Naive thymus-derived CD4-positive, alpha-beta T cell (primary cell): Measurements from ENCODE around the gene CDC14B. TPM values are rescaled to one million over a fixed set of nuclear protein-coding genes. Genes with fewer than 3 reads are reported as not detected.

Experiments used
- ATAC-seq: fragments of 150-1000 bp; cut with Tn5 transposase; 2 replicates; pipeline ENCODE4 v1.10.0; 2021; ENCODE audit warnings: mild to moderate bottlenecking, moderate library complexity
- CTCF ChIA-PET: fragments of 350-600 bp; sonication (Branson Sonifier 250); formaldehyde crosslinking; loops from one replicate; lab custom pipeline; 2021; ENCODE audit warnings: antibody characterized with exemption; lab: Charles Lee
- POLR2A ChIA-PET: fragments of 350-600 bp; sonication (Branson Sonifier 250); formaldehyde crosslinking; loops from one replicate; lab custom pipeline; 2021; ENCODE audit warnings: antibody characterized with exemption, inconsistent platforms; lab: Charles Lee
- DNase-seq, 9 donors: peaks; one replicate each; pipeline versions ENCODE4 v3.0.0 to v3.0.0-alpha.2; 2020 to 2022; ENCODE audit warnings: mixed read lengths in 1 of 9
- H3K27ac ChIP-seq: one replicate; pipeline ENCODE4 v1.7.0; 2013; ENCODE audit warnings: mild to moderate bottlenecking, low read depth, low read length, moderate library complexity
- H3K27me3 ChIP-seq, 2 donors: one replicate each; pipeline ENCODE4 v1.7.0; 2013; ENCODE audit warnings: low read length in 2 of 2, mild to moderate bottlenecking in 2 of 2, moderate library complexity in 2 of 2; ENCODE audit not compliant: control insufficient read depth in 2 of 2, insufficient read depth in 2 of 2
- H3K36me3 ChIP-seq, 3 experiments: 1 replicate in 2 of 3; 2 replicates in 1 of 3; pipeline ENCODE4 v1.7.0; 2013; ENCODE audit warnings: low read length in 3 of 3, mild to moderate bottlenecking in 3 of 3, moderate library complexity in 1 of 3; ENCODE audit not compliant: insufficient read depth in 3 of 3, control insufficient read depth in 2 of 3
- H3K4me1 ChIP-seq, 2 donors: one replicate each; pipeline ENCODE4 v1.7.0; 2013; ENCODE audit warnings: low read length in 2 of 2, mild to moderate bottlenecking in 2 of 2, moderate library complexity in 1 of 2; ENCODE audit not compliant: control insufficient read depth in 2 of 2, insufficient read depth in 2 of 2
- H3K4me3 ChIP-seq: 2 replicates; pipeline ENCODE4 v1.7.0; 2013; ENCODE audit warnings: mild to moderate bottlenecking, low read length
- H3K9me3 ChIP-seq, 3 experiments: 1 replicate in 2 of 3; 2 replicates in 1 of 3; pipeline ENCODE4 v1.7.0; 2013; ENCODE audit warnings: low read length in 3 of 3; ENCODE audit not compliant: control insufficient read depth in 2 of 3
- H3K27ac Mint-ChIP-seq, 9 donors: one replicate each; pipeline ENCODE4 v1.8.0; 2020 to 2022; ENCODE audit warnings: mixed read lengths in 9 of 9, mild to moderate bottlenecking in 8 of 9, moderate library complexity in 5 of 9, inconsistent platforms in 2 of 9
- H3K27me3 Mint-ChIP-seq, 5 donors: one replicate each; pipeline ENCODE4 v1.8.0; 2021 to 2022; ENCODE audit warnings: mixed read lengths in 5 of 5, mild to moderate bottlenecking in 1 of 5
- H3K36me3 Mint-ChIP-seq, 5 donors: one replicate each; pipeline ENCODE4 v1.8.0; 2020 to 2022; ENCODE audit warnings: mixed read lengths in 5 of 5, mild to moderate bottlenecking in 3 of 5, inconsistent platforms in 1 of 5
- H3K4me1 Mint-ChIP-seq, 7 donors: one replicate each; pipeline ENCODE4 v1.8.0; 2020 to 2022; ENCODE audit warnings: mixed read lengths in 7 of 7, mild to moderate bottlenecking in 3 of 7, inconsistent platforms in 1 of 7
- H3K4me3 Mint-ChIP-seq, 10 donors: one replicate each; pipeline ENCODE4 v1.8.0; 2020 to 2022; ENCODE audit warnings: mild to moderate bottlenecking in 10 of 10, mixed read lengths in 10 of 10, moderate library complexity in 6 of 10, inconsistent platforms in 2 of 10
- H3K9me3 Mint-ChIP-seq, 11 donors: one replicate each; pipeline ENCODE4 v1.8.0; 2020 to 2022; ENCODE audit warnings: mixed read lengths in 11 of 11, mild to moderate bottlenecking in 4 of 11, inconsistent platforms in 1 of 11, moderate library complexity in 1 of 11
- intact Hi-C, 2 donors: fragments of 100-400 bp; cut with micrococcal nuclease; formaldehyde crosslinking; loops; one replicate each; pipeline ENCODE4 v1.15.1; 2023
- polyA plus RNA-seq, 2 donors: library from polyadenylated mRNA; unstranded; fragments of 300-500 nt; fragmentation: Illumina TruSeq; gene quantifications; one replicate each; pipeline ENCODE4 v1.2.3, GENCODE V29; 2021
- total RNA-seq, 6 experiments: library from RNA in 5 of 6; stranded (reverse) in 5 of 6; gene quantifications; 1 replicate in 5 of 6; 2 replicates in 1 of 6; pipeline ENCODE4 v1.2.3 and lab custom pipeline; 2021 to 2026

The CDC14B gene
- total and polyA plus RNA-seq, 7 experiments from 2014 or later: 0.41 to 16.5 (median 9.4) TPM

DNA sequence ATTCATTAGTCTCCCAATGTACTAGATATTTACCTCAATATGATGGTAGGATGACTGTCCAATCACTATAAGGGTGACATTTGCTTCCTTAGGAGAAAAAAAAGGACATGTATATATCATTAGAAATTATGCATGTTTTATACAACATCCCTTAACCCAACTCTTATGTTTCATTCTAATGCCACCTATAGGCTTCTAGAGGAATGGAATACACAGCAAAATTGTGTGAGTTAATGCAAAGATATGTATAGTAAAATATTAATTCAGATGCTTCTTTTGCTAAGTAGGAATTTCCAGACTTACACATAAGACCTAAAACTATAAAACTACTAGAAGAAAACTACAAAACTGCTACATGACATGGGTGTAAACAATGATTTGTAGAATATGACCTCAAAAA, 32.0 kb upstream of the CDC14B start:
- peaks cover 0 to 7% (median 0%) of the 10 kb centered on the region in 3 experiments for H3K36me3 ChIP-seq
- Mint-ChIP-seq H3K4me3 (no peak overlapping the region), H3K9me3 (no peaks in the 10 kb centered on the region), H3K4me1 (peaks cover 0 to 29% (median 19%) of the 10 kb centered on the region in 7 donors), H3K36me3 (peaks cover 0 to 20% (median 6%) of the 10 kb centered on the region in 5 donors), H3K27me3 (peaks cover 0 to 6% (median 0%) of the 10 kb centered on the region in 5 donors), H3K27ac (peak overlapping the region in 6 of 9 donors; percentile 30 to 98 (median 87))
- peaks cover 0 to 14% of the 10 kb centered on the region in 2 donors for H3K4me1 ChIP-seq
- H3K27ac ChIP-seq: no peak overlapping the region
- ATAC-seq (no peak), DNase-seq (peak in 4 of 9 donors; percentile 11 to 20 (median 16))
- no peaks in the 10 kb centered on the region for H3K27me3 ChIP-seq
- CTCF ChIA-PET: no interaction called here
- intact Hi-C loops: loop anchor here (1.0 to 10.0 kb wide), 9 partner anchors 84 to 1603 kb away; partner anchors contain the start of genes TBC1D2 (in 1 of the 2) and ZNF510 (in 1 of the 2)
- no peaks in the 10 kb centered on the region for H3K9me3 ChIP-seq
- POLR2A ChIA-PET: no interaction called here
- H3K4me3 ChIP-seq: no peak overlapping the region

DNA sequence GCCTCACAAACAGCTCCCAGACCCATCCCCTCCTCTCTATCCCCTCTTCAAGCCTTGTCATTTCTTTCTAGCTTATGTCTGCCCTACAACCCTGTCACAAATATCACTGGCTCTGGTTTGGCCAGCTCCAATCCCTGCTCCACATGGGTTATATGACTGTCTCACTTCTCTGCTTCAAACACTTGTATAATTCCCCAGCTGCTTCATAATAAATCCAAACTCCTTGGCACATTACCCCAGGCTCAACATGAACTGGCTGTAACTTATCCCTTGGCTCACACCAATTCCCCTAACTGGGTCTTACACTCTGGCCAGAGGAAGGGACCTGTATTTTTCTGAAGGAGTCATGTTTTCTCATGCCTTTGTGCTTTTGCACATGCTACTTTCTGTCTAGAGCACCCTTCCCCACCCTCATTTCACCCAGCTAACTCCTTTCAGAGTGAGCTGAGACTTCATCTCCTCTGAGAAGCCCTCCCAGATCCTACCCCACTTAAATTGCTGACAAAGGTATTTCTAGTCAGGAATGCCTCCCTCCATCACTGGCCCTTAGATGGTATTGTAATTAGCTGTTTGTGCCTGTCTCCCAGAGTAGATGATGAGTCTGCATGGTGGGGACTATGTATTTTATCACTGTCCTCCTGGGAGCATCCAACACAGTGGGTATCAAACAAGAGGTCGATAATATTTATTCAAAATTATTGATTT, 30.1 kb upstream of the CDC14B start:
- peaks cover 0 to 10% (median 0%) of the 10 kb centered on the region in 3 experiments for H3K36me3 ChIP-seq
- H3K4me1 Mint-ChIP-seq: peaks cover 0 to 16% (median 8%) of the 10 kb centered on the region in 7 donors
- no peaks in the 10 kb centered on the region for H3K27me3 Mint-ChIP-seq
- no peak for DNase-seq
- H3K27ac ChIP-seq: no peak overlapping the region
- intact Hi-C loops: loop anchor here (2.0 to 10.0 kb wide), 7 partner anchors 82 to 1605 kb away; partner anchors contain the start of genes TBC1D2 (in 1 of the 2) and ZNF510 (in 1 of the 2)
- no peaks in the 10 kb centered on the region for H3K9me3 ChIP-seq
- no peak overlapping the region for H3K27ac Mint-ChIP-seq
- H3K27me3 ChIP-seq: no peaks in the 10 kb centered on the region
- H3K4me1 ChIP-seq: peaks cover 0 to 6% of the 10 kb centered on the region in 2 donors
- ATAC-seq: no peak
- ChIA-PET POLR2A (no interaction called here), CTCF (interaction anchor here (0.7 to 1.0 kb wide), 2 partner anchors 172 to 250 kb away, joined by 3 to 8 read pairs; no protein-coding TSS in a partner anchor)
- peaks cover 0 to 35% (median 13%) of the 10 kb centered on the region in 5 donors for H3K36me3 Mint-ChIP-seq
- H3K4me3 ChIP-seq: no peak overlapping the region
- H3K9me3 Mint-ChIP-seq: no peaks in the 10 kb centered on the region
- H3K4me3 Mint-ChIP-seq: no peak overlapping the region

DNA sequence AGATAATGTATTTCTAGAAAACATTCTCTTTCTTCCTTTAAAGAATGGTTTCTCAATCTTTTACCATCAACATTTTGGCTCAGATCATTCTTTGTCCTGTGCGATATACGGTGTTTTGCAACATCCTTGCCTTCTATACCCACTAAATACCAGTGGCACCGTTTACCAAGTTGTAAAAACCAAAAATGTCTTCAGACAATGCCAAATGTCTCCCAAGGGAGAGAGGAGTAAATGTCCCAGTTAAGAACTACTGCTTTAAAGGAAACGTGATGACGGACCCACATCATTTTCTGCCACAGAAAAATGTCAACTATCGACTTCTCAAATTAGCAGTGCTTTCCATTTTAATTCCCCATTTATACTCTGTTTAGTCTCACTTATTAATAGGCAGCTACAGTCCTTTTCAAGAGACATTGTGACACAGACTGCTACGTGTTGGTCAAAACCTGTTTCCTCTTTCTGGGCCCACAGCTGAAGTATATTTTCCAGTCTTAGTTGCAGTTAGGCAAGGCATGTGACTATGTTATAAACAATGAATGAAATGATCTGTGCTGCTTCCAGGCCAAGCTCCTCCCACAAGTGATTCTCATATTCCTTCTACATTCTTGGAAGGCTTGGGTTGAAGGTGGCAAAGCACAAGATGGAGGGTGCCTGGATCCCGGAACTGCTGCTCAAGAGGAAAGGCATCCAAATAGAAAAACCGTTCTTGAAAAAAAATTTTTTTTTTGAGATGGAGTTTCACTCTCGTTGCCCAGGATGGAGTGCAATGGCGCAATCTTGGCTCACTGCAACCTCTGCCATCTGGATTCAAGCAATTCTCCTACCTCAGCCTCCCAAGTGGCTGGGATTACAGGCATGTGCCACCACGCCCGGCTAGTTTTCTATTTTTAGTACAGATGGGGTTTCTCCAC, 26.7 kb upstream of the CDC14B start:
- peaks cover 0 to 3% (median 0%) of the 10 kb centered on the region in 7 donors for H3K4me1 Mint-ChIP-seq
- ATAC-seq (peak; percentile 84), DNase-seq (no peak)
- intact Hi-C loops: no loop called here
- no peaks in the 10 kb centered on the region for H3K27me3 Mint-ChIP-seq
- POLR2A ChIA-PET: no interaction called here
- no peak overlapping the region for H3K4me3 Mint-ChIP-seq
- no peaks in the 10 kb centered on the region for H3K4me1 ChIP-seq
- no peaks in the 10 kb centered on the region for H3K27me3 ChIP-seq
- no peaks in the 10 kb centered on the region for H3K9me3 ChIP-seq
- no peak overlapping the region for H3K27ac Mint-ChIP-seq
- CTCF ChIA-PET: no interaction called here
- H3K36me3 ChIP-seq: peaks cover 0 to 18% (median 0%) of the 10 kb centered on the region in 3 experiments
- H3K36me3 Mint-ChIP-seq: peaks cover 0 to 38% (median 13%) of the 10 kb centered on the region in 5 donors
- H3K9me3 Mint-ChIP-seq: no peaks in the 10 kb centered on the region
- H3K4me3 ChIP-seq: no peak overlapping the region
- H3K27ac ChIP-seq: no peak overlapping the region

DNA sequence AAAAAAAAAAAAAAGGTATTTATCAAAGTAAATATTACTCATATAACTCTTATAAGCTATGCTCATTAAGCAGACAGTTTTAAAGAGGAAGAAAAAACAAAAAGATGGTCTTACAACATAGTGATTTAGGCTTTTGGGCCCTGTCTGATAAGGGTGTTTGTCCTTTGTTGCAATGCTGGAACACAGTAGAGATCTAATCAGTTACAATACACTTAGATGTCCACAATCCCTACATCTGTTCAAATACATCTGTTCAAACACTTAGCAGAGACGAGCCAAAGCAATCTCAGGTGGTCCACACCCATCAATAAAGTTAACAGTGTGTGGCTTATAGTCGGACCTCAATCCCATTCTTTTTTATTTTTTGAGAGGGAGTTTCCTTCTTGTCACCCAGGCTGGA, 24.5 kb upstream of the CDC14B start:
- CTCF ChIA-PET: no interaction called here
- Mint-ChIP-seq H3K4me1 (no peaks in the 10 kb centered on the region), H3K27ac (no peak overlapping the region), H3K36me3 (peaks cover 0 to 28% (median 13%) of the 10 kb centered on the region in 5 donors), H3K9me3 (no peaks in the 10 kb centered on the region), H3K4me3 (no peak overlapping the region), H3K27me3 (no peaks in the 10 kb centered on the region)
- H3K4me3 ChIP-seq: no peak overlapping the region
- H3K9me3 ChIP-seq: no peaks in the 10 kb centered on the region
- intact Hi-C loops: no loop called here
- no peaks in the 10 kb centered on the region for H3K4me1 ChIP-seq
- no peak overlapping the region for H3K27ac ChIP-seq
- no peaks in the 10 kb centered on the region for H3K27me3 ChIP-seq
- ATAC-seq (peak; percentile 24), DNase-seq (no peak)
- POLR2A ChIA-PET: no interaction called here
- H3K36me3 ChIP-seq: peaks cover 0 to 10% (median 0%) of the 10 kb centered on the region in 3 experiments

DNA sequence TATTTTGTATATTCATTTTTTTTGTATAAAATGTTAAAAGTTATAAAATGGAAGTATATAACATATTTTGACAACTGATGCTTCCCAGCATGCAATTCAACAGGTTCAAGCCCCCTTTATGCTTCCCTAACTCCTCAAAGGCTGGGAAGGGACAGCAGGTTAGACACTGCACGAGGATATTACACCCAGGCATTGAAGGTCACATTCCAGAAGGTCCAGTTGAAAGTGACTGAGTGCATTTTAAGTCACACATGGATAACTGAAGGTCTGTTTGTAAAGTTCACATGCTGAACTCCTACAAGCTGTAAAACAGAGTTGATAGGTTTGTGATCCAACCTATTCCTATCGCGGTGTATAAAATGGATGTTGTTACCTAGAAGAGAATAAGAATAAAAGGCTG, 21.9 kb upstream of the CDC14B start:
- Histone ChIP-seq H3K27me3 (no peaks in the 10 kb centered on the region), H3K27ac (no peak overlapping the region), H3K9me3 (no peaks in the 10 kb centered on the region), H3K4me1 (no peaks in the 10 kb centered on the region), H3K4me3 (no peak overlapping the region), H3K36me3 (peaks cover 0 to 10% (median 0%) of the 10 kb centered on the region in 3 experiments)
- H3K36me3 Mint-ChIP-seq: peaks cover 0 to 20% (median 9%) of the 10 kb centered on the region in 5 donors
- ChIA-PET CTCF (no interaction called here), POLR2A (no interaction called here)
- no peaks in the 10 kb centered on the region for H3K9me3 Mint-ChIP-seq
- H3K4me3 Mint-ChIP-seq: no peak overlapping the region
- H3K4me1 Mint-ChIP-seq: no peaks in the 10 kb centered on the region
- peaks cover 0 to 16% (median 8%) of the 10 kb centered on the region in 5 donors for H3K27me3 Mint-ChIP-seq
- no peak for DNase-seq
- intact Hi-C loops: no loop called here
- H3K27ac Mint-ChIP-seq: no peak overlapping the region
- no peak for ATAC-seq

DNA sequence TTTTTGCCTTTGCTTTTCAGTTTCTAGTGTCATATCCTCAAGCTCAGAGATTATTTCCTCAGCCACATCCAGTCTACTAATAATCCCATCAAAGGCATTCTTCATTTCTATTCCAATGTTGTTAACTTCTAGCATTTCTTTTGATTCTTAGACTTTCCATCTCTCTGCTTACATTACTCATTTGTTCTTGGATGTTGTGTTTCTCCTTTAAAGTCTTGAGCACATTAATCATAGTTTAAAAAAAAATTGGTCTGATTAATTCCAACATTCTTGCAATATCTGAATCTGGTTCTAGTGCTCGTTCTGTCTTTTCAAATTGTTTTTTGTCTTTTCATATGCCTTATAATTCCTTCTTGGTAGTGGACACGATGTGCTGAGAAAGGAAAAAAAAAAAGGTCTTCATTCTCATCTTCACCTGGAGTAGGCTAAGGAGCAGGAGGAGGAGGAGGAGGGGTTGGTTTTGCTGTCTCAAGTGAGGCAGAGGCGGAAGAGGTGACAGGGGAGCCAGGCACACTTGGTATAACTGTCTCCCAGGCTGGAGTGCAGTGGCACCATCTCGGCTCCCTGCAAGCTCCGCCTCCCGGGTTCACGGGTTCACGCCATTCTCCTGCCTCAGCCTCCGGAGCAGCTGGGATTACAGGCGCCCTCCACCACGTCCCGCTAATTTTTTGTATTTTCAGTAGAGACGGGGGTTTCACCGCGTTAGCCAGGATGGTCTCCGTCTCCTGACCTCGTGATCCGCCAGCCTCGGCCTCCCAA, 19.1 kb upstream of the CDC14B start:
- Histone ChIP-seq H3K27ac (no peak overlapping the region), H3K4me1 (no peaks in the 10 kb centered on the region), H3K36me3 (peaks cover 0 to 8% (median 0%) of the 10 kb centered on the region in 3 experiments), H3K4me3 (no peak overlapping the region), H3K27me3 (no peaks in the 10 kb centered on the region), H3K9me3 (no peaks in the 10 kb centered on the region)
- Mint-ChIP-seq H3K27ac (no peak overlapping the region), H3K27me3 (peaks cover 0 to 28% (median 8%) of the 10 kb centered on the region in 5 donors), H3K4me1 (no peaks in the 10 kb centered on the region), H3K36me3 (peaks cover 0 to 6% (median 0%) of the 10 kb centered on the region in 5 donors), H3K9me3 (no peaks in the 10 kb centered on the region), H3K4me3 (no peak overlapping the region)
- intact Hi-C loops: no loop called here
- DNase-seq (no peak), ATAC-seq (no peak)
- ChIA-PET POLR2A (no interaction called here), CTCF (interaction anchor here (0.6 kb wide), 1 partner anchor 30 kb away, joined by 3 read pairs; no protein-coding TSS in a partner anchor)
